ELF-1 (cell line): ENCODE data around the gene HCFC1.

Source experiments
- DNase-seq: peaks from one replicate; pipeline ENCODE4 v3.0.0-alpha.2; 2016; ENCODE audit warnings: low read depth, low spot score

Gene HCFC1

GRCh38 chrX:153925739-153926551 is 45.7 kb downstream of the HCFC1 start, which contains the start of gene ARHGAP4:
Gene ARHGAP4 (minus strand): TSS chrX:153926264. CDS start chrX:153926202, 62 bp downstream.
- DNase-seq: no peak

GRCh38 chrX:153925387-153925738 is 46.3 kb downstream of the HCFC1 start:
- DNase-seq: no peak

- peak; percentile 66 for DNase-seq
These were observed 47.3 kb downstream of the HCFC1 start for GRCh38 chrX:153924149-153924861.

- peak; percentile 71 for DNase-seq
These were observed 48.4 kb downstream of the HCFC1 start for GRCh38 chrX:153922932-153923857.

- peak; percentile 63 for DNase-seq
These were observed 49.8 kb downstream of the HCFC1 start for GRCh38 chrX:153921511-153922446.

- DNase-seq: no peak
These were observed 50.5 kb downstream of the HCFC1 start for GRCh38 chrX:153921070-153921469.

- DNase-seq: no peak
These were observed 51.1 kb downstream of the HCFC1 start for GRCh38 chrX:153920546-153920945.

GRCh38 chrX:153919281-153919680 is 52.3 kb downstream of the HCFC1 start:
- DNase-seq: no peak

- no peak for DNase-seq
These were observed 53.7 kb downstream of the HCFC1 start for GRCh38 chrX:153917869-153918268.

GRCh38 chrX:153913701-153914100 is 57.9 kb downstream of the HCFC1 start:
- DNase-seq: no peak

GRCh38 chrX:153913211-153913610 is 58.4 kb downstream of the HCFC1 start:
- DNase-seq: no peak

- DNase-seq: no peak
These were observed 59.8 kb downstream of the HCFC1 start for GRCh38 chrX:153911798-153912197.

- peak; percentile 19 for DNase-seq
These were observed 61.2 kb downstream of the HCFC1 start for GRCh38 chrX:153910446-153910845.

- DNase-seq: no peak
These were observed 61.6 kb downstream of the HCFC1 start for GRCh38 chrX:153909980-153910360.

- DNase-seq: peak; percentile 86
These were observed 62.3 kb downstream of the HCFC1 start for GRCh38 chrX:153909024-153909979.

- DNase-seq: no peak
These were observed 63.3 kb downstream of the HCFC1 start for GRCh38 chrX:153908219-153908860.

- DNase-seq: no peak
These were observed 64.2 kb downstream of the HCFC1 start for GRCh38 chrX:153907456-153907855.

- DNase-seq: no peak
These were observed 65.3 kb downstream of the HCFC1 start for GRCh38 chrX:153906126-153906917.
